ENCODE data around the gene LGALS3.

Gene LGALS3

DNA sequence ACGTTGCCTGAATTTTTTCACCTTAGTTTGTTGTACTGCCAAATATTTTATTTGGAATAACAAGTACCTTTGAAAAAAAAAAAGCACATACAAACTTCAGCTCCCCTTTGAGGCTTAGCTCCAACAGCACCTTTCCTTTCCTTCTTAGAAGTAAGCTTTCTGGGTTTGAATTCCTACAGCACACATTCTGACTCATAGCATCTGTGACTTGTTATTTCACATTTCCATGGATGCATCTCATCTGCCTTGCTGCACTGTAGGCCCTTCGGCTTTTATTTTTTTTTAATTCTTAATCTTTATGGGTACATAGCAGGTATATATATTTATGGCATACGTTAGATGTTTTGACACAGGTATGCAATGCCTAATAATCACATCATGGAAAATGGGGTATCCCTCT is 7.2 kb downstream of the LGALS3 start:
- DNase-seq, result no peak

DNA sequence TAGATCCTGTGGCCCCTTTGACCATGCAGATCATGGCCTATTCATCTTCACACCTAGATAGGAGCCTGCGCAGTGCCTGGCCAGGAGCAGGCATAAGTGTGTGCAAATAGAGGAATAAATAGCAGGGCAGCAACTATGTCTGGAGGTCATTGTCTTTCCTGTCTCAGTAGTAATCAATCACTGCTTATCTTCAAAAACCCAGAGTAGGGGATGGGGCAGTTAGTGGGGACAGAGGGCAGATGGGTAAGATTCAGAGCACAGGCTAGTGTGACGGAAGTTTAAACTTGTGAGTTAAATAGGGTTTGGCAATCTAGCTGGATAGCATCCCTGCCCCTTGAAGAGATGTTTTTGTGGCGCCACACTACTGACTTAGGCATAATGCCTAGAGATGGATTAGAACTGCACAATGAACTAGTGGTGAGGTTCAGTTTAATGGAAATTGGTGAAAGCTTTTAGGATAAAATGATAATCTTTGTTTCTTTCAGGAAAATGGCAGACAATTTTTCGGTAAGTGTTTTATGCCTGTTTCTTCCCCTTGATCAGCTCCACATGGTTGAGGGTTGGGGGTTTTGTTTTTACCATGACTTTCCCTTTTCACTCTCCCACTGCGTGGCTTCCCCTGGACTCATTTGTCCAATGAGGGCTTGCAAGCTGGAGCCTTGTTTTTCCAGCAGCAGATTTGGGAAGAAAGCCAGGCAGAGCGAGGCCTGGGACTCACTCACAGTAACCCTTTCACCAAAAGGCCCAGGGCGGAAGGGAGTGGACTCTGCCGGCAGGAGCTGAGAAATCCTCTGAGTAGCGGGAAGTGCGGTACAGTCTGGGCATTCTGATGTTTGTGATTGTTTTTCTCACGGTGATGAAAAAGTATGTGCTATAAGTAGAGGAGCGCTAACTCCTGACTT is 8.1 kb downstream of the LGALS3 start:
- no peak for DNase-seq

DNA sequence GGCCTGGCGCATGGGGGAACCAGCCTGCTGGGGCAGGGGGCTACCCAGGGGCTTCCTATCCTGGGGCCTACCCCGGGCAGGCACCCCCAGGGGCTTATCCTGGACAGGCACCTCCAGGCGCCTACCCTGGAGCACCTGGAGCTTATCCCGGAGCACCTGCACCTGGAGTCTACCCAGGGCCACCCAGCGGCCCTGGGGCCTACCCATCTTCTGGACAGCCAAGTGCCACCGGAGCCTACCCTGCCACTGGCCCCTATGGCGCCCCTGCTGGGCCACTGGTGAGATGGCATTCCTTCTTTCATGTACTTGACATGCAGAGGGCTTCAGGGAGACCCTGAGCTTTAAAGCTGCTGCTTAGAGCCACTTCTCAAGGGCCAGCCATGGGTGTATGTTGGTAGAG is 9.0 kb downstream of the LGALS3 start:
- no peak for DNase-seq

DNA sequence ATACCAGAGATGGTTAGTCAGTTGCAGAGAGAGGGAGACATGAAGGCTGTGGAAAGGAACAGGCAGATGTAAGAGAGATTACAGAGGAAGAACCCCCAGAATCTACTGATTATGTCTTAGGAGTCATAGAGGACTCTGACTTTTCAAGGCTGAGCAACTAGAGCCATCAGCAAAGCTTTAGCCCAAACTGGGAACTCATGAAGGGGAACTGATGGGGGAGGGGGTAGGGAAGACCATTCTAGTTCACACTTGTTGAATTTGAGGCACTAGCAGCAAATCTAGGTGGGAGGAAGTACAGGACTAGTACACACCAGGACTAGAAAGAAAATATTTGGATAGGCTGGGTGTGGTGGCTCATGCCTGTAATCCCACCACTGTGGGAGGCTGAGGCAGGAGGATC is 10.1 kb downstream of the LGALS3 start:
- no peak for DNase-seq

DNA sequence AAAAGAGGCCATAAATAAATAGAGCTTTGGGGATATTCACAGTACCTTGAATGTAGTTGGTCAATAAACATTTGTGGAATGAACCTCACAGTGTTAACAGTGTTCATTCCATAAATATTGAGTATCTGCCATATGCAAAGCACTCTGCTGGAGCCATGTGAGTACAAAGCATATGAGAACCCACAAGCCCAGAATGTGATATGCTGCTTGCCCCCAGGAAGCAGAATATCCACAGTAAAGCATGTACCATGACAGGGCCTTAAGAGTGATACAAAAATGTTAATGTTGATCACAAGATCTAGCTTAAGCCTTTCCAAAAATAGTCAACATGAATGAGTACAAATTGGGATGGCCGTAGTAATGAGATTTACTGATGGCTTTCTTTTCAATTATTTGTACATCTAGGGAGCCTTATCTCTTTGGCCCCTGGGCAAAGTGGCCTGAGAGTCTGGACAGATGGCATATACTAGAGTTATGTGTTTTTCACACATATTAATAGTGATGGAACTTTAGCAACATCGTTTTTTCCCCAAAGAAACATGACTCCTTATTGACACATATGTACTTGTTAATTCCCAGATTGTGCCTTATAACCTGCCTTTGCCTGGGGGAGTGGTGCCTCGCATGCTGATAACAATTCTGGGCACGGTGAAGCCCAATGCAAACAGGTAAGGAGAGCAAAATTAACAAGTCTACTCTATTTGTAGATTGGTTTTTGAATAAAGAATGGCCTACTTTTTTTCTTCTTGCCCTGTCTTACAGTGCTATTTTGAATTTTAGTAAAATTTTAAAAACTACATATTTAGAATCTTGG is 10.9 kb downstream of the LGALS3 start:
- DNase-seq, result no peak

DNA sequence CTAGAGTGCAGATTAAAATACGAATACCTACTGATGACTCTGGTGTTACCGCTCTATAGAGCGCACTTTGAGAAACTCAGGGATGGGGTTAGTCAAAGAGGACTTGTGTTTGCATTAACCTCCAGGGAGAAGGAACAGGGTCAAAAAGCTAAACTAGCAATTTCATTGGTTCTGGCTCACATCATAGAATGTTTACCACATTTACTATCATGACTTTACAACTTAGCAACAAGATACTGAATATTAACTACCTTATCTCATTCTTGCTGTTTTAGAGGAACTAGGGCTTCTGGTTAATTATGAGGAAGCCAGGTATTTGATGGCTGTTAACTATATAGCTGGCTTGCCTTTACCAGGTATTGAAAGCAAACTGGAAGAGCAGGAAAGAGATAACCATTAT is 12.8 kb downstream of the LGALS3 start:
- DNase-seq, result no peak

DNA sequence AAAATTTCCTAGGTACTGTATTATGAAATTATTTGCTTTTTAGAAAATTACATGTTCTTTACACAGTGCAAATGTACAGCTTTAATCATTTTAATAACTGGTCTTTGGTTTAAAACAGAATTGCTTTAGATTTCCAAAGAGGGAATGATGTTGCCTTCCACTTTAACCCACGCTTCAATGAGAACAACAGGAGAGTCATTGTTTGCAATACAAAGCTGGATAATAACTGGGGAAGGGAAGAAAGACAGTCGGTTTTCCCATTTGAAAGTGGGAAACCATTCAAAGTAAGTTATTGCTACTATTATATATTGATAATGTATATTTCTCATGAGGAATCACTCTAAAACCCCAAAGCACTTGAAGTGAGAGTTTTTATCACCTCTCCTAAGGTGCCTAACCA is 13.4 kb downstream of the LGALS3 start:
- DNase-seq, result no peak

DNA sequence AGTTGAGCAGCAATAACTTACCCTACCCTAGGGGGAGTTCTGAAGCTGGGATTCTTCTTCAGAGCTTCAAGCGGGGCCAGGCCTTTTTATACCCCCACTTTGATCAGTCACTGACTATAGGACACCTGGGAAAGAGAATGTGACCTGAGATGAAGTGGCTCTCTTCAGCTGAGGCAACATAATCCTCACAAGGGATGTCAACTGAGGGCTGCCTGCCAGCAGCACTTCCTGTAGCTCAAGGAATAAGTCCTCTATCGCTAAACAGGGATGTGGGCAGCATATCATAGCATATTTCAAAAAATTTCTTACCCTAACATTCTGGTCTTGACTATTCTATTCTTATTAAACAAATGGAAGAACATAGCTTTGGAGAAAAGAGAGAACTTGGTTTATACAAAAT is 17.4 kb downstream of the LGALS3 start:
- no peak for DNase-seq

DNA sequence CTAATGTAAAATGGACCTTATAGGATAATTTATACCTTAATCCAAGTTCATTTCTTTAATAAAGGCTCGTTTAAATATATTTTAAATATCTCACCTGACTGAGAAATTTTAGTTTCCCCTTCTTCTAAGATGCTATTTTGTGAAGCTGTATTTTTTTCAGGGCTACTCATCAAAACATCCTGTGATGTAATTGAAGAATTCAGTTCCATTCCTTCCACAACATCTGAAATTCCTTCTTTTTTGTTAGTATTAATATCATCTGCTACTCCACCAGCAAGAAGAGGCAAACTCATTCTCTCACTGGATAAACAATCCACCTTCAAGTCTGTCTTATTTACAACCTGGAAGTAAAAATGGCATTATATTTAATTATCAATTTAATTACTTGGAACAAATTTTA is 22.5 kb downstream of the LGALS3 start:
- no peak for DNase-seq

DNA sequence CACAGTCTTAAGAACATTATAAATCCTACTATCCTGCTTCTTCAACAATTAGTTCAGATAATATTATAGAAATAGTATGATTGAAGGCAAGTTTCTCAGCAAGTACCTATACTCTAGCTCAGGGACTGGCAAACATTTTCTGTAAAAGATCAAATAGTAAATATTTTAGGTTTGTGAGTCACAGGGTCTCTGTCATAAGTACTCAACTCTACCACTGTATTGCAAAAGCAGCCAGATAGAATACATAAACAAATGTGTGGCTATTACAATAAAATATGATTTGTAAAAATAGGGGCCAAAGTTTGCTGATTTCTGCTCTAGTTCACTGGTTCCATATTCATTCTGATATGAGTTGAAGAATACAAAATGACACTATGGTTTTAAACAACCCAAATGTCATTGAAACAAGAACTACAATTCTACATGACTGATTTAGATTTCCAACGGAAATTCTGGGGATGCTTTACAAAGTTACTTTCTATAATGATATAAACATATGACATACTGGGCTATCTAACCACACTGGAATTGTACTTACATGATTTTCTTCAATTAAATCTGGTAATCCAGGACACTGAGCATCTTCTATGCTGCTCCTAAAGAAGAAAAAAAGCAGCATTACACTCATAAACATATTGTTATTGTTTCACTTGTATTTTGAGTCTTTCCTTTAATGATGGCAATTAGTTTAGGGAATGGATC is 23.2 kb downstream of the LGALS3 start:
- DNase-seq, result no peak

DNA sequence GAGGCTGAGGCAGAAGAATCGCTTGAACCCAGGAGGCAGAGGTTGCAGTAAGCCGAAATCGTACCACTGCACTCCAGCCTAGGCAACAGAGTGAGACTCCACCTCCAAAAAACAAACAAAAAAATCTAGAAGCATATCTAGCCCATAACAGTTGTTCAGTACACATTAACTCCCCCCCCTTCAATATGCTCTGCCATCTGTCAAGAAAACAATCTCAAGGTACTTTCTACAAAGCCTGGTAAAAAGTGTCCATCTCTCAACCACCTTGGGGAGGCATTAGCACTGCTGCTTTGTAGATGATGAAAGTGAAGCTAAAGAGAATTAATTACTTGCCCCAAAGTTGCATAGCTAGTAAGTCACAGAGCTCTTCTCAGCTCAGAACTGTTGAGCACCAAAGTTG is 24.9 kb downstream of the LGALS3 start:
- DNase-seq, result peak; percentile 97

DNA sequence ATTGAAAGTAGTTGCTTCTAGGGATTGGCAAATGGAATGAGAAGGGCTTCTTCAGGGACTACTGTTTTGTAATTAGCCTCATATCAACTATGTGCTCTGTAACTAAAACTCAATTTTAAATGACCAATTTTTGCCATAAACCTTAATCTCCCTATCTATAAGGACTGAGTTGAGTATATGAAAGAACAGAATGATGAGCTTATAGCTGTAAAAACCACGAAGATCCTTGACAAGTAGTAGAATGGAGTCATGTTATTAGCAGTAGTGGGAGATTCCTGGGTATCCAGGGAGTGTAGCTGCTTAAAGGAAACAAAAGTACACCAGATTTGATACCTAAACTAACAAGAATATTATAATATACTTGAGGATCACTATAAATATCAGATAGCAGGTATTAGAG is 28.0 kb downstream of the LGALS3 start:
- DNase-seq, result no peak

DNA sequence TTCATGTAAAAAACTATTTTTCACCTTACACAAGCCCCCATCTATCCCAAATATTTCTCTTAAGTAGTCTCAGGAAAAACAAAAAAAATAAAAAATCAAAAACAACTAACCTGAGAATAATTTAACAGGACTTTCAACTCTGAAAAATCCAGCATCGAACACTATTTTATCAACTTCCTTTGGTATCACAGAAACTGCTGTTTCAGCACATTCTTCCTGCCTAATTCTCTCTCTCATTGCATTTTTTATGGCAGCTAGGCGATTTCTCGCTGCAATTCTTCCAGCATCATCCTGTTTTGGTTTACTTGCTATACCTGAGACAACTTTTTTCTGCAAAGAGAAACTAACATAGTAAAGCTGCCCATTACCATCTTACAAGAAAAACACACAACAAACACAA is 29.4 kb downstream of the LGALS3 start:
- no peak for DNase-seq

DNA sequence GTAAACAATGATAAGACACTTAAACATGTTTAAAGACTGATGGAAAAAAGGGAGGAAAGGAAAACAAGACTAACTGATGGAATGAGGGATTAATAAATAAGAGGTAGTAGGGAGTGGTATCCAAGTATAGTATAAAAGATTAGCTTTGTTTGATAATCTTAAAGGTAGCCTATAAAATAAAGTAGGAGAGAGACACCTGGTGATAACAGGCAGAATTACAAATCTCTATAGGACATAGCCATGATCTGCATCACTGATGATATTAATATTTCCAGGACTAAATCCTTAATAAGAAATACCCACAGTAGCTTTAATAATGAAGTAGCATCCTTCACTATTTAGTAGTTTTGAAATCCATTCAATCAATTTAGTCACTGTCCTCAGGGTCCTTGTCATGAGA is 31.9 kb downstream of the LGALS3 start:
- peak; percentile 73 for DNase-seq

DNA sequence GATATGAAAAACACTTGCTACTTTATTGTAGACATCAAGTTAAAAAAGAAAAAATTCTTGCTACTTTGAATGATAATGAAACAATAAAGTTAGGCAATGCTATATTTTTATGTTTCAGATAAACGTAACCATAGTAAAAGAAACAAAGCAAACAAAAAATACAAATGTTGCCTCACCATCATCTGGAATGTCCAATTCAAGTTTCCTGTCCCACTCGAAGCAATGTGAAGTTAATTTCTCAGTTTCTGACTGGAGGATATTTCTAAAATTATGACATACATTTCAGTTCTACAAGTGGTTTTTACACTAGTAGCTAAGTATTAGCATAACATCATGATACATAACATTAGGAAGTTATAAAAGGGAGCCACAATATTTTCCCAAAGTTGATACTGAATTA is 41.5 kb downstream of the LGALS3 start:
- DNase-seq, result no peak

DNA sequence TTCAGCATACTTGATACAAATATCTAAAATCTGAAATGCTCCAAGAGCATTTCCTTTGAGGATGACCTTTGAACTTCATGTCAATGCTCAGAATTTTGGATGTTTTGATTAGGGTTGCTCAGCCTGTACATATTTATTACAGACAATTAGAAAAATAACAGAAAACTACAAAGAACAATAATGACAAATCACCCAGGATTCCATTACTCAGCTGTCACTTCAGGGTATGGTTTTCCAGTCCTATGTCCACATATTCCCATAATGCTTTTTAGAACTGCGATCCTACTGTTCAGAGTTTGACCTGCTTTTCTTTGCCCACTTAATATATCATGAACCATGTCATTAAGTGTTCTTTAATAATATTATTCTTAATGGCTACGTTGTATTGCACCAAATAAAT is 51.0 kb downstream of the LGALS3 start:
- no peak for DNase-seq

DNA sequence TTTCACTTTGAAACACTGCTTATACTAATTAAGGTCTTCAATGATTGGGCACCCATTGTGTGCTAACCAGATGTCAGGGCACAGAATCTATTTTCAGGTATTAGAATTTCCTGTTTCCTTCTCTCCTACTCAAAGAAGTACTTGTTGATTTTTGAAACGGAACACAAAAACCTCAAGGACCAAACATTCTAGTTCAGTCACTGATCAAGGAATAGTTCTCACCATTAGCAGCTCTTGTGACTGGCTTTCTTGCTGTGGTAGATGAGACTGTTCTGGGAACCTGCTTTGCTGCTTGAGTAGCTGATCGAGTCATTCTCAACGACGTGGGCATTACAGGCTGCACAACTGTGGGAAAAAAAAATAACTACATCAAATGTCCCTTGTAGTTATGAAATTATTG is 51.4 kb downstream of the LGALS3 start:
- no peak for DNase-seq

DNA sequence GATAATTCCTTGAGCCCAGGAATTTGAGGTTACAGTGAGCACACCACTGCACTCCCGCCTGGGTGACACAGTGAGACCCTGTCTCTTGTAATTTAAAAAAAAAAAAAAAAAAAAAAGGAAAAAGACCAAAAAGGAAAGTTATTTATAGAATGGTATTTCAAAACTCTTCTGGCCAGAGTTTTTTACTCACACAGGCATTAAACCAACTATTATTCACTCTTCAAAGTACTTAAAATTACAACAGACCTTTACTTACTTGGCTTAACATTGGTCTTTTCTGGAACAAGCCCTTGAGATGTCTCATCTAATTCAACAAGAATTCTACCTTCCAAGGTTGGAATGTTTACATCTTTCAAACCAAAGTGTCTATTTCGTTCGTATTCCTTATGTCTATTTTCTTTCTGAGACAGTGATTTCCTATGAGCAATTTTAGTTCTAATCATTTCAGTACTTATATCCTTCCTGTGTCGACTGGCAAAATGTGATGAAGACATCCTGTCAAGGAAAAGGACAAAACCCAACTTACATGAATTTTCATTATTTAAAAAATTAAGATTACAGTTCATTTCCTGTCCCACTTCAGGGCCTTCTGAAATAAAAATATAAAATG is 59.7 kb downstream of the LGALS3 start:
- DNase-seq, result no peak

DNA sequence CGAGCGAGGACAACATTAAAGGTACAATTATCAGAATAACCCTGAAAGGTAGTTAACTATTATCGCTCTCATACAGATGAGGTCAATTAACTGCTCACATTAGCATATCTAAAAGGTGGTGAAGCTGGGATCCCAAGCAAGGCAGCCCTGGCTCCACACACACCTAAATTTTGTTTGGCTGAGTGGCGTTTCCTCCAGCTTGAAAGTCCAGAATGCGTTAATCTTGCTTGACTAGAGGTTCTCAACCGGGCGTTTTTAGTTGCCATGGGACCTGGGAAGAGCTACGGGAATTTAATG is 61.8 kb downstream of the LGALS3 start:
- DNase-seq, result no peak

DNA sequence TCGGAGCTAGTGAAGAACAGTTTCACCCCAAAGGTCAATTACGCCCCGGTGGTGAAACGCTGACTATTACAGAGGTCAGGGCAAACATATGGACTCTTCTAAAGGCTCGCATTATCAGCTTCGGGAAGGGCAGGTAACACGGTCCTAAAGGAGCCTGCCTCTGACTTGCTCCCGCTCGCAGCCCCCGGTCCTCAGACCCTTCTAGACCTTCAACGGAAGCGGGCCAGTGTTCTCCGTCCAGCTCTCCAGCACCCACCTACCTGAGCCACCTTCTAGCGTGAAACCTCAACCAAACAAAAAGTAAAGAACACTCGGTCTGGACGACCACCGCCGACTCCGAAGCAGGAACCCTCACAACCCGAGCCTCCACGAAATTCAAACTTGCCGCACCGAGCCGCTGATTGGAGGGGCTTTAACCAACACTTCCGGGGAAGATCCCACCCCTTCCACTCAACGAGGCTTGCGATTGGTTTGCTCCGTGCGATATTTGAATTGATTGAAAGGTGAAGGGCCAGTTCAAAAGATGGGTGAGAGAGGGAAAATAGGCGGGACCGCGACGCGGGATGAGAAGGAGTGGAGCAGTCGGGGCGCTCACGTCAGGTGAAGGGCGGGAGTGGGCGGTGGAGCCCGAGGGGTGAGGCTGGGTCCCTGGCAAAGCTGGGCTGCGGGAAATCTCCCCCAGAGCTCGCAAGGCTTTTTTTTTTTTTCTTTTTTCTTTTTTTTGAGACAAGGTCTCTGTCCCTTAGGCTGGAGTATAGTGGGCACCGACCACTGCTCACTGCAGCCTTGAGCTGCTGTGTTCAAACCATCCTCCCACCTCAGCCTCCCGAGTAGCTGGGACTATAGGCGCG is 62.4 kb downstream of the LGALS3 start, which contains the start of gene DLGAP5:
Gene DLGAP5, minus strand, starts transcription at position 383 of the 851 bp plus-strand sequence. CDS start 2,406 bp downstream, outside the sequence.
- DNase-seq, result peak; percentile 100

DNA sequence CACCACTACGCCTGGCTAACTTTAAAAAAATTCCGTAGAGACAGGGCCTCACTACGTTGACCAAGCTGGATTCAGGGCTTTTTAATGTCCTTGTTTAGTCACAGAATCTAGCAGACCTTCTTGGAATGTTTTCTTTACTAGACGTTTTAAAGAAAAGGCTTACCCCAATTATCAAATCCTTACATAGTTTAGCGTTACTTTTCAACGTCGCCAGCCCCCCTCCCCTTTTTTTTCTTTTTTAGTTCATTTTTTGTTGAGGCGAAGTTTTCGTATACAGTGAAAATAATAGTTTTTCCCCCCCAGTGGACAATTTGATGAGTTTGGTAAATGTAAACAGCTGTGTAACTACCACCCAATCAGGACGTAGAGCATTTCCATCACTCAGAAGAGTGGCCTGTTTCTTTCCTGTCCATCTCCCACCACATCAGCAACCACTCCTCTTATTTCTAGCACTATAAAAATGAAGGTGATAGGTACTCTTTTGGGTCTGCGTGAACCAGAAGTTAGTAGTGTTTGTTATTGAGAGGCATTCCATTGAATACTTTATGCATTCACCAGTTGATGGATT is 63.1 kb downstream of the LGALS3 start:
- no peak for DNase-seq
